HG03045 (cell line): ENCODE measurements around the gene HOXC4.
"Not testable (repeated sequence)": the region's sequence is repeated elsewhere in the genome, so short reads cannot be mapped to it uniquely, and the experiment has no call there.

Experiments
- ATAC-seq: cut with Tn5 transposase; IDR thresholded peaks from one replicate; pipeline ENCODE4 v1.9.1; 2021; ENCODE audit warnings: mild to moderate bottlenecking, moderate library complexity; ENCODE audit not compliant: unreplicated experiment

Gene HOXC4

GRCh38 chr12:54053003-54053750 lies 458 bp upstream of the HOXC4 start:
- peak; percentile 68 for ATAC-seq

DNA sequence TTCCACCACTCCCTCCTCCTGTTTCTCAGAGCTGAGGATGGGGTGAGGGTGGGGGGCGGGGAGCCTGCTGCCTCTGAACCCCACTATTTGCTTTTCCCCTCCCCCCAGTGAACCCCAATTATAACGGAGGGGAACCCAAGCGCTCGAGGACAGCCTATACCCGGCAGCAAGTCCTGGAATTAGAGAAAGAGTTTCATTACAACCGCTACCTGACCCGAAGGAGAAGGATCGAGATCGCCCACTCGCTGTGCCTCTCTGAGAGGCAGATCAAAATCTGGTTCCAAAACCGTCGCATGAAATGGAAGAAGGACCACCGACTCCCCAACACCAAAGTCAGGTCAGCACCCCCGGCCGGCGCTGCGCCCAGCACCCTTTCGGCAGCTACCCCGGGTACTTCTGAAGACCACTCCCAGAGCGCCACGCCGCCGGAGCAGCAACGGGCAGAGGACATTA lies 1.1 kb downstream of the HOXC4 start:
- ATAC-seq: no peak

GRCh38 chr12:54055552-54055951 lies 1.9 kb downstream of the HOXC4 start:
- ATAC-seq: no peak

DNA sequence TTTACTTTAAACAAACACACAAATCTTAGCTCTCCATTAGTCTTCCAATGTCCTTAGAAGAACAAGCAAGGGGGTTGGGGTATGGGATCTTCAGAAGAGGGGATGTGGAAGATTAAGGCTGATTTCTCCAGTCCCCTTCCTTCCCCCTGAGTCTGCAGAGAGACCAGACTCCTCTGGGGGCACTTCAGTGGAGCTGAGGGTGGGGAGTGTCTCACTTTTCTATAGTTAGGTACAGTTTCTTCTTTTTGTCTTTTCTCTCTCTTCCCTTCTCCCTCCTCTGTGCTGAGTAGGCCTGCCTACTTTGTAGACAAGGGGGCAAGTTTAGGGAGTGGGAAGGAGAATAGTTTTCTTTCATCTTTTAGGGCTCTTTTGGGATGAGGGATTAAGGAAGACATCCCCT lies 2.5 kb downstream of the HOXC4 start:
- no peak for ATAC-seq

DNA sequence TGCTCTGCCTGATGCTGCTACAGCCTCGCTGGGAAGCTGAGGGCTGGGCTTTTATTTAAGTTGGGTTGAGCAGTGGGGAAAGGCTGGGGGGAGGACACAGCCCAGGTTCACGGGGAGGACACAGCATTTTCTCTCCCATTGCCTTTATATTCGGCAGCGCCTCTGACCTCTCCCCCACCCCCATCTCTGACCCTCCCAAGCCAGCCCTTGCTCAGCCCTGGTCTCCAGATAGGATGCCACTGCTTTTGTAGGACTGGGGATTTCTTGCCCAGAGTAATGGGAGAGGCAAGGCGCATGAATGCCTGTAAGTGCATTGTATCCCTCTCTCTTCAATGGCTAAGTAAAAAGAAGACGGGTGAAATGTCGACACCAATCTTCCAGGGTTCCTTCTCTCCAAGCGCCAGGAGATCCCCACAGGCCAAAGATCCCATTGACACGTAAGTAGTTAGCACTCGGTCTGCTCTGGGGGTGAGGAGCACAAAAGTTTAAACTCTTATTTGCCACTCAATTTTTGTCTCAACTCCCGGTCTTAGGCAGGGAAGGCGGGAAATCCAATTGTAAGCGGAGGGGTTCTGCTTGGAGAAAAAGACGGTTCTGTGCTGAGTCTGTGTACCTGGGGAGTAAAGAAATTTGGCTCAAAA lies 4.6 kb downstream of the HOXC4 start:
- no peak for ATAC-seq

GRCh38 chr12:54059668-54060067 lies 6.0 kb downstream of the HOXC4 start:
- ATAC-seq: no peak

DNA sequence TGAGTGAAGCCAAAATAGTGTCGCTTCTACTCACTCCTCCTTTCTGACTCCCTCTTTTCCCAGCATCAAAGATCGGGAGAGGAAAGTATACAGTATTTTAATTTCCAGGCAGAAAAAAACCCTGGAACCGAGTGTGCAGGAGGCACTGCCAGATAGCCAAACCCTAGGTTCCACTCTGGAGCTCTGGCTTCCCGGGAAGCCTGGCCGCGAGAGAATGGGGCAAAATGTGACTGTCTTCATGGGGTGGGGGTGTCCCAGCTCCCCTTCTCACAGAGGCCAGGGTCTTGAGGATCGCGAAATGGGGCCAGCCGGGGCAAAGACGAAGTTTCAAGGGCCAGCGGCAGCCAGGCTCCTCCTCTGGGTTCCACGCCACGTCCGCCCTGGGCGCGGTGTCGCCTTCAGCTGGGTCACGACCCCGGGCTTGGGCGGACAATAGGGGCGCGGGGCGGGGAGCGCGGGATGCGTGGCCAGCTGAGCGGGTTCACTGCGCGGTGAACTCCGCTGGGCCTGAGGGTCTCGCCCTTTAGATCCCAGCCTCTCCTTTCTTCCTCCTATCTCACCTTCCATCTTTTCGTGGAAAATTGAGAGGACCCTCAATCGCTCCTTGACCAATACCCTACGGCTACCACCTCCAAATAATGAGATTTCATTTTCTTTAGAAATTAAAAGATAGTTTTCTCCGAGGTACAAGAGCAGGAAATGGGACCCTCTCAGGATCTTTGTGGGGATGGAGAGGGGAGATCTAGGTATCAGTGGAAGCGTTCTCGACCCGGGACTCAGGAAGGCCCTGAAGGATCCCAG lies 6.7 kb downstream of the HOXC4 start:
- ATAC-seq: no peak

- no peak for ATAC-seq
These were observed 7.5 kb downstream of the HOXC4 start for GRCh38 chr12:54060975-54061778.

- no peak for ATAC-seq
These were observed 12.0 kb downstream of the HOXC4 start for GRCh38 chr12:54065677-54066076.

GRCh38 chr12:54066408-54066807 lies 12.8 kb downstream of the HOXC4 start:
- no peak for ATAC-seq

GRCh38 chr12:54068418-54069070 lies 14.9 kb downstream of the HOXC4 start:
- no peak for ATAC-seq

DNA sequence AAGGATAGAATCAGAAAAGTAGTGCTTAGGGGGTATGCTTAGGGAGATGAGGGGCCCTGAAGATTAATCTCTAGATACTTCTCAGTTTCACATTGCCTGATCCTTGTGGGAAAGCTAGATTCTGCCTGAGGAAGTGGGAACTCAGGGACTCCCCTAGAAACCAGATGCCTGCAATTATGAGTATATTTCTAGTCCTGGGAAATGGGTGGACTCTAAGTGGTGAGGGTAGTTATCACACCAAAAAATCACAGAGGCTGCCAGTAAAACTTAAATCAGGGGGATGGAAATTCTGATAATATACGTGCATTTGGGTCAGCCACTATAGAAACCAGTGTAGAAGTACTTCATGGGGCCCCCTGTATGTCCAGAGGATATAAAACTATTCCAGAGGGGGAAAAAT lies 18.3 kb downstream of the HOXC4 start:
- ATAC-seq: no peak

DNA sequence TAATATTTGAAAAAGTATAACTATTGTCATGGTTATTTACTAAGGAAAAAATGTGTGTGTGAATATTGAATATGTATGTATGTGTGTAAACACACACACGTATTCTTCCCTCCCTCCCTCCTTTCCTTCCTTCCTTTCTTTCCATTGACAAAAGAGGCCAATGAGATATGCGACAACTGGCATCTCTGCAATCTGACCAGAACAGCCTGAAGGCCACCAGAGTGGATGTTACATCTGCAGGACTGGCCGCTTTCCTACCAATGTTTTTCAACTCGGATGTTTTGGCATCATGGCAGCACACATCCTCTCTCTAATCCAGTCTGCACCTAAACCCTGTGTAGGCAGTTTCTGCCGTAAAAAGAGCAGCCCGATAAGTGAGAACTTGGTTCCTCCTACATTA lies 20.7 kb downstream of the HOXC4 start:
- ATAC-seq: no peak

GRCh38 chr12:54075409-54075808 lies 21.8 kb downstream of the HOXC4 start:
- ATAC-seq: no peak

GRCh38 chr12:54075974-54076373 lies 22.3 kb downstream of the HOXC4 start:
- ATAC-seq: no peak

DNA sequence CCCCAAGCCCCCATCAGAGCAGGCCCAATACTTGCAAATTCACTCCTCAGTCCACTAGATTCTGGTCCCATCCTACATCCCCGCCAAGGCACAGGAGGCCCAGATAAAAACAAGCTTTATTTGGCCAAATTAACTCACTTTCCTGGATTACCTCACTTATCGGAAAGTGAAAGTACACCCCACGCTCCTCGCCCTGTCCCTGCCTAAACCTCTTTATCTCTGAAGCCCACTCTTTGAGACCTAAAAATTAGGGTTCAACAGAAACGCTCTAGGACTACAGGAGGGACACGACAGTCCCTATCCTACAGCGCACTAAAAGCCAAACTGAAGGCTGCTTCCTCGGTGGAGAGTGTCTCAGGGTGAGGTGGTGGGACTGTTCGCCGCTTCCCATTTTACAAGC lies 24.2 kb downstream of the HOXC4 start:
- ATAC-seq: not testable (repeated sequence)

DNA sequence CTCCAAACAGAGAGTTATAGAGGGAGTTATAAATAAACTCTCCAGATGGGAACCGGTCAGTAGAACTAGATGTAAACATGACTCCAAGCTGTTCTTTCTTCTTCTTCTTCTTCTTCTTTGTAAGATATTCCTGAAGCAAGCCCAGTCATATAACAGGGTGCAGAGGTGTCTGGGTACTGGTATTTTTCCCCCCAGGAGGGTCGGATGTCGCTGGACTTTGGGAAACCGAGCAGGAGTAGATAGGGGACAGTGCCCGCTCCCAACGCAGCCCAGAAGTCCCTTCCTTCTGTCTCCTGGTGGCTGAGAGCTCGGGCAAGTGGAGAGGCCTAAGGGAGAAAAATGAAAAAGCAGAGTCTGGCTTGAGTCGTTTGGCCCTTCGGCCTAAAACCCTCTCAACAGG lies 25.5 kb downstream of the HOXC4 start:
- ATAC-seq: not testable (repeated sequence)

GRCh38 chr12:54080008-54080924 lies 26.6 kb downstream of the HOXC4 start:
- not testable (repeated sequence) for ATAC-seq

GRCh38 chr12:54081053-54081514 lies 27.4 kb downstream of the HOXC4 start:
- ATAC-seq: not testable (repeated sequence)
